Mesodermal cell (in vitro differentiated cells): ENCODE measurements around the gene CYP3A7.
"Not testable (repeated sequence)": the region's sequence is repeated elsewhere in the genome, so short reads cannot be mapped to it uniquely, and the experiment has no call there.

Experiments
- H3K27ac ChIP-seq: 2 replicates; pipeline ENCODE4 v1.7.0; 2013; ENCODE audit warnings: mild to moderate bottlenecking, low read depth, low read length, moderate library complexity; ENCODE audit not compliant: severe bottlenecking
- H3K36me3 ChIP-seq: 2 replicates; pipeline ENCODE4 v1.7.1; 2013; ENCODE audit warnings: mild to moderate bottlenecking, low read length, moderate library complexity; ENCODE audit not compliant: control insufficient read depth, insufficient read depth
- H3K4me1 ChIP-seq: one replicate; pipeline ENCODE4 v1.7.1; 2013; ENCODE audit warnings: mild to moderate bottlenecking, low read length; ENCODE audit not compliant: insufficient read depth, control insufficient read depth, poor library complexity, severe bottlenecking
- H3K4me3 ChIP-seq: 2 replicates; pipeline ENCODE4 v1.7.0; 2013; ENCODE audit warnings: low read length, control low read depth, mild to moderate bottlenecking; ENCODE audit not compliant: insufficient read depth, poor library complexity, severe bottlenecking; ENCODE audit errors: extremely low read depth
- H3K9me3 ChIP-seq: 2 replicates; pipeline ENCODE4 v1.7.1; 2013; ENCODE audit warnings: mild to moderate bottlenecking, low read length, moderate library complexity; ENCODE audit not compliant: control insufficient read depth
- WGBS, 2 experiments: methylation state at CpG; one replicate each; pipeline ENCODE4 v1.1.5; 2013; ENCODE audit warnings: missing lambda C conversion rate in 2 of 2; ENCODE audit not compliant: insufficient coverage in 2 of 2; 5-methylcytosine and 5-hydroxymethylcytosine counted together

Gene CYP3A7

DNA sequence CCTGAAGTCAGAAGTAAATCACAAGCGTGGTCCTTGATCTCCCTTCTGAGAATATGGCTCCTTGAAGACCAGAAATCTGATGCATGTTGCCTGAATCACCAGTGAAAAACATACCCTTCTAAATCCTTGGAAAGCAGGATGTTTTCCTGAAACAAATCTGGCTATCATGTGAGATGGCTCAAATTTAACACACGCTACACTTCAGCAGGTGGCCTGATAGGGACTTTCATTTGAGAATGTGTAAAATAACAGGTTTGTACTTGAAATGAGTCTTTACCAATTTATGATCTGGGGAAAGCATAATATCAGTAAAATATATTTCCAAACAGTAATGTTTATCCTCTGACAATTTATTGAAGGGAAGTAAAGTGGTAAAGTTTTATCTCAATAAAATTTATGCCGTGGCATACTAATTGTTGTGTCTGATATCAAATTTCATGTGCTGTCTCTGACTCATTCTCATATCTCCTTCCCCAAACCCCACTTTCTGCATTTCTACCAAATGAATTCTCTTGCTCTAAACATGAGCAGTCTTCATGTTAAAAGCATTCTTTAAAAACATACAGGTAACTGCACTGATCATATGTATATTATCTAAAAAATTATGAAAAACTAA is 31.6 kb upstream of the CYP3A7 start:
- WGBS, 2 experiments: 100% methylated on average over 1 of the region's 3 CpGs; no CpG with 5 or more reads in 1 of the 2 experiments

GRCh38 chr7:99764478-99764877 is 29.5 kb upstream of the CYP3A7 start:
- Histone ChIP-seq H3K4me1 (no peaks in the 10 kb centered on the region), H3K36me3 (no peaks in the 10 kb centered on the region), H3K4me3 (no peak overlapping the region), H3K9me3 (no peaks in the 10 kb centered on the region), H3K27ac (no peak overlapping the region)
- 77 to 95% methylated on average over 3 of the region's 3 CpGs for WGBS, 2 experiments

More for the DNA sequence above, 31.6 kb upstream of the CYP3A7 start:
- Histone ChIP-seq H3K27ac (no peak overlapping the region), H3K36me3 (no peaks in the 10 kb centered on the region), H3K4me1 (no peaks in the 10 kb centered on the region), H3K9me3 (no peaks in the 10 kb centered on the region), H3K4me3 (no peak overlapping the region)

DNA sequence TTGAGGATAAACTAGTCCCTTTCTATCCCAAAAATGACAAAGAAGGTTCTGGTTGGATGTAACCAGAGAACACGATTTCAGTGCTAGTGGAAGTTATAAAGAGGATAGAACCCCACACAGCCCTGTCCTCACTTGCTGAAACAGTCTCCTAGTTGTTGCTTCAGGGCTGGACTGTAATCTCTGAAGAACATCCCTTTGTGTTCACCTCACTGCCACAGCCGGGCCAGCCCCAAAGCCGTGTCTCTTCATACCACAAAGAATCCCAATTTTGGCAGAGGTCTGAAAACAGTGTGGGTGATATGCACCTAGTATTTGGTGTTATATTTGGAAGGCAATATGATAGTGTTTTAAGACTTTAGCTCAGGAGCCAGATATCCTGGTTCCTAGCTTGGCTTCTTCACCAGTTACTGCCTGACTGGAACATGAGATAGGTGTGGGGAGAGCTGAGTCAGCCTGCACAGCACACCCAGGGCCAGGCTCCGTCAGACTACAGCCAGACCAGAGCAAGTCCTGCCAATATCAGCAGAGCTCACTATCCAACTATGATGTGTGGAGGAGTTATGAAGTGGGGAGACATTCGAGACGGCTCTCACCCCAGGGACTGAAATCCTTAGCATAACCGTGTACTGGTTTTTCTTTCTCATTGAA is 27.8 kb upstream of the CYP3A7 start:
- Histone ChIP-seq H3K27ac (no peak overlapping the region), H3K9me3 (no peaks in the 10 kb centered on the region), H3K4me1 (no peaks in the 10 kb centered on the region), H3K4me3 (no peak overlapping the region), H3K36me3 (no peaks in the 10 kb centered on the region)
- 60% methylated on average over 1 of the region's 7 CpGs; no CpG with 5 or more reads in 1 of the 2 experiments for WGBS, 2 experiments

- Histone ChIP-seq H3K9me3 (no peaks in the 10 kb centered on the region), H3K4me1 (peaks cover 9% of the 10 kb centered on the region), H3K36me3 (no peaks in the 10 kb centered on the region), H3K27ac (no peak overlapping the region), H3K4me3 (no peak overlapping the region)
- WGBS, 2 experiments: 88% methylated on average over 1 of the region's 1 CpG; no CpG with 5 or more reads in 1 of the 2 experiments
Measured at GRCh38 chr7:99755085-99755484, 20.1 kb upstream of the CYP3A7 start.

DNA sequence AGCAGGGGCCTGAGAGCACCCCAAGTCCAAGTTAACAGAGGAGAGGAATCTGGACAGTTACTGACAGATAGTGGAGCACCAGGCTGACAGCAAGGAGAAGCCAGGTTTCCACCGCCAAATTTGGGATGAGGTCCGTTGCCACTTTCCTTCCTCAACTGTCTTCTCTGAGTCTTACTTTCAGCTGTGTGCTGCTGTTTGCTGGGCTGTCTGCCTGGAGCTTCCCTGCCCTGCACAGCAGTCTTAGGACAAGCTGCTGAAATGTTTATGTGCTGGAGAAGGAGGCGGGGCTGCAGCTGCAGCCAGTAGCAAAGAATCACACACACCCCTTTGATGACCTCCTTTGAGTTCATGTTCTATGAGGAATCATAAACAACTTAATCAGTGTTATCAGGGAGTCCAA is 17.4 kb upstream of the CYP3A7 start:
- no peaks in the 10 kb centered on the region for H3K9me3 ChIP-seq
- peaks cover 9% of the 10 kb centered on the region for H3K4me1 ChIP-seq
- H3K27ac ChIP-seq: no peak overlapping the region
- no peak overlapping the region for H3K4me3 ChIP-seq
- WGBS, 2 experiments: 100% methylated on average over 2 of the region's 3 CpGs; no CpG with 5 or more reads in 1 of the 2 experiments
- no peaks in the 10 kb centered on the region for H3K36me3 ChIP-seq

DNA sequence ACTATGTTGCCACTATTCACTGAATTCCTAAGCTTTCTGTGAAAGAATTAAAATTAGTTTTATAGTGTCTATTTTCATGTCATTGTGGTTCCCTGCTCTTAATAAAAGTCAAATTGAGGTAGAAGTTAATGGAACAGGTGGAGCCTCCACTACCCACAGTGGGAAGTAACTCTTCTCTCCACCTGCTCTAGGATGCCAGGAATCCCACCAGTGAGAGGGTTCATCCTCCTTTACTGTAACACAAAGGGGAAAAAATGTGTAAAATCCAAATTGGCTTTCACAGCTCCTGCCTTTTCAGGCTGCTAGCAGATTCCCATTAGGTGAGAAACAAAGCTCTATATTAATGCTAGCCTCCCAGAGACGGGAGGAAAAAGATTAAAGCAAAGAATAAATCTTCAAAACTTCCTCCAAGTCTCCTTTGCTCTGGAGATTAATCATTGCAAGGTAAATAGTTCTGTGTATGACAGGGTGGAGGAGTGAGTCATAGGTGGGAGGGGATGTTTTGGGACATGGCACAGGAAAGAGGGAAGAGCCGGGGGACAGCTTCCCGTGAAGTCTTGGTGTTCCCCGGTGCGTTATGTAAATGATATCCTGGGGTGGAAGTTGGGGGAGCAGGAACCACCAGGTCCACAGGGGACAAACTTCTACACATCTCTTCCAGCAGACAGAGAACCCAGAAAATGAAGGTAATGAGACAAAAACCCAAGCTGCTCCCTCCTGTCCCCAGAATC is 16.5 kb upstream of the CYP3A7 start:
- H3K4me3 ChIP-seq: not testable (repeated sequence)

GRCh38 chr7:99748846-99749579 is 14.0 kb upstream of the CYP3A7 start:
- Histone ChIP-seq H3K27ac (no peak overlapping the region), H3K36me3 (no peaks in the 10 kb centered on the region), H3K4me1 (peaks cover 9% of the 10 kb centered on the region), H3K4me3 (no peak overlapping the region), H3K9me3 (no peaks in the 10 kb centered on the region)
- WGBS, 2 experiments: 96% methylated on average over 3 of the region's 6 CpGs

More for the DNA sequence above, 16.5 kb upstream of the CYP3A7 start:
- not testable (repeated sequence) for H3K27ac ChIP-seq, H3K36me3 ChIP-seq, H3K9me3 ChIP-seq, H3K4me1 ChIP-seq
- no CpG with 5 or more reads among the region's 5 CpGs for WGBS, 2 experiments

DNA sequence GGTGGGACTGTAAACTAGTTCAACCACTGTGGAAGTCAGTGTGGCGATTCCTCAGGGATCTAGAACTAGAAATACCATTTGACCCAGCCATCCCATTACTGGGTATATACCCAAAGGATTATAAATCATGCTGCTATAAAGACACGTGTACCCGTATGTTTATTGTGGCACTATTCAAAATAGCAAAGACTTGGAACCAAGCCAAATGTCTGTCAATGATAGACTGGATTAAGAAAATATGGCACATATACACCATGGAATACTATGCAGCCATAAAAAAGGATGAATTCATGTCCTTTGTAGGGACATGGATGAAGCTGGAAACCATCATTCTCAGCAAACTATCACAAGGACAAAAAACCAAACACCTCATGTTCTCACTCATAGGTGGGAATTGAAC is 11.9 kb upstream of the CYP3A7 start:
- H3K9me3 ChIP-seq, H3K36me3 ChIP-seq, H3K4me3 ChIP-seq, H3K4me1 ChIP-seq, H3K27ac ChIP-seq: not testable (repeated sequence)
- 92% methylated on average over 2 of the region's 3 CpGs for WGBS, 2 experiments

- H3K4me3 ChIP-seq, H3K9me3 ChIP-seq, H3K36me3 ChIP-seq, H3K4me1 ChIP-seq, H3K27ac ChIP-seq: not testable (repeated sequence)
- WGBS, 2 experiments: 80% methylated on average over 1 of the region's 3 CpGs; no CpG with 5 or more reads in 1 of the 2 experiments
Measured at GRCh38 chr7:99745395-99745794, 10.4 kb upstream of the CYP3A7 start.

- H3K4me1 ChIP-seq: peaks cover 3% of the 10 kb centered on the region
- H3K9me3 ChIP-seq: no peaks in the 10 kb centered on the region
- 91 to 94% methylated on average over 4 of the region's 4 CpGs for WGBS, 2 experiments
- H3K27ac ChIP-seq: no peak overlapping the region
- H3K36me3 ChIP-seq: no peaks in the 10 kb centered on the region
- H3K4me3 ChIP-seq: no peak overlapping the region
Measured at GRCh38 chr7:99742737-99743394, 7.9 kb upstream of the CYP3A7 start.
